B cell (primary cell): ENCODE measurements around the gene IQGAP1. TPM values are rescaled to one million over a fixed set of nuclear protein-coding genes. Genes with fewer than 3 reads are reported as not detected.

Source experiments
- ATAC-seq: fragments of 200-7000 bp; cut with Tn5 transposase; one replicate; pipeline ENCODE4 v1.10.0; 2021; ENCODE audit warnings: low read depth, mild to moderate bottlenecking, moderate number of reproducible peaks, moderate library complexity
- CTCF ChIA-PET: fragments of 350-600 bp; sonication (Branson Sonifier 250); formaldehyde crosslinking; loops from one replicate; lab custom pipeline; 2021; ENCODE audit warnings: antibody characterized with exemption, inconsistent platforms; lab: Charles Lee
- POLR2A ChIA-PET: fragments of 350-600 bp; sonication (Branson Sonifier 250); formaldehyde crosslinking; loops from one replicate; lab custom pipeline; 2021; ENCODE audit warnings: antibody characterized with exemption; lab: Charles Lee
- DNase-seq: peaks from one replicate; pipeline ENCODE4 v3.0.0; 2013
- H2AFZ ChIP-seq: 2 replicates; pipeline ENCODE4 v1.6.1; 2012; ENCODE audit warnings: mild to moderate bottlenecking, low read depth, low read length; ENCODE audit not compliant: insufficient read depth, poor library complexity, severe bottlenecking
- H3K27ac ChIP-seq, 2 donors: 1 replicate in 1 of 2; 2 replicates in 1 of 2; pipeline ENCODE4 v1.5.1; 2012 to 2013; ENCODE audit warnings: low read length in 2 of 2, mild to moderate bottlenecking in 2 of 2, moderate library complexity in 1 of 2
- H3K27me3 ChIP-seq, 4 experiments: fragments of 200-600 bp in 1 of 4; sonication (generic) in 1 of 4; replicated peaks in 1 of 4; 1 replicate in 2 of 4; 2 replicates in 2 of 4; pipeline versions ENCODE4 v1.6.1 to v1.7.0; 2013 to 2016; ENCODE audit warnings: low read length in 3 of 4, mild to moderate bottlenecking in 2 of 4, mixed read lengths in 1 of 4, moderate library complexity in 1 of 4; ENCODE audit not compliant: insufficient read depth in 4 of 4, control insufficient read depth in 3 of 4; ENCODE audit errors: control extremely low read depth in 1 of 4
- H3K36me3 ChIP-seq, 2 experiments: replicated peaks in 1 of 2; 1 replicate in 1 of 2; 2 replicates in 1 of 2; pipeline versions ENCODE4 v1.6.1 to v1.7.1; 2013; ENCODE audit warnings: low read length in 1 of 2; ENCODE audit not compliant: insufficient read depth in 2 of 2, control insufficient read depth in 1 of 2; ENCODE audit errors: control extremely low read depth in 1 of 2, extremely low read depth in 1 of 2
- H3K4me1 ChIP-seq, 2 donors: fragments of 200-600 bp in 1 of 2; sonication (generic) in 1 of 2; 1 replicate in 1 of 2; 2 replicates in 1 of 2; pipeline versions ENCODE4 v1.5.1 to v1.6.1; 2013 to 2017; ENCODE audit warnings: low read length in 2 of 2; ENCODE audit not compliant: control insufficient read depth in 2 of 2, insufficient read depth in 2 of 2
- H3K4me2 ChIP-seq: replicated peaks from 2 replicates; pipeline ENCODE3; 2012; ENCODE audit warnings: mild to moderate bottlenecking, low read depth, low read length; ENCODE audit not compliant: poor library complexity, severe bottlenecking
- H3K4me3 ChIP-seq, 5 experiments: fragments of 200-600 bp in 1 of 5; sonication (generic) in 1 of 5; 1 replicate in 3 of 5; 2 replicates in 2 of 5; pipeline versions ENCODE4 v1.5.1 to v1.7.0; 2011 to 2016; ENCODE audit warnings: low read length in 4 of 5, mild to moderate bottlenecking in 4 of 5, low read depth in 2 of 5, control low read depth in 1 of 5, moderate library complexity in 1 of 5; ENCODE audit not compliant: insufficient read depth in 1 of 5; ENCODE audit errors: control extremely low read depth in 1 of 5, extremely low read depth in 1 of 5
- H3K79me2 ChIP-seq: fragments of 200-600 bp; sonication (generic); one replicate; pipeline ENCODE4 v1.6.0; 2016; ENCODE audit warnings: low read length; ENCODE audit not compliant: control insufficient read depth, insufficient read depth
- H3K9ac ChIP-seq: fragments of 200-600 bp; sonication (generic); 2 replicates; pipeline ENCODE4 v1.6.1; 2017; ENCODE audit warnings: mild to moderate bottlenecking, low read length, moderate library complexity
- H3K9me3 ChIP-seq, 3 donors: one replicate each; pipeline versions ENCODE4 v1.6.1 to v1.7.1; 2013; ENCODE audit warnings: low read length in 2 of 3; ENCODE audit not compliant: control insufficient read depth in 2 of 3, insufficient read depth in 1 of 3; ENCODE audit errors: control extremely low read depth in 1 of 3
- H4K20me1 ChIP-seq: 2 replicates; pipeline ENCODE4 v1.6.0; 2012; ENCODE audit warnings: mild to moderate bottlenecking, low read length; ENCODE audit not compliant: insufficient read depth, control insufficient read depth, poor library complexity, severe bottlenecking
- H3K27ac Mint-ChIP-seq: one replicate; pipeline ENCODE4 v1.8.0; 2021; ENCODE audit warnings: mixed read lengths
- H3K27me3 Mint-ChIP-seq: one replicate; pipeline ENCODE4 v1.8.0; 2021; ENCODE audit warnings: mixed read lengths
- H3K4me1 Mint-ChIP-seq: one replicate; pipeline ENCODE4 v1.8.0; 2021; ENCODE audit warnings: mixed read lengths
- H3K4me3 Mint-ChIP-seq: one replicate; pipeline ENCODE4 v1.8.0; 2021; ENCODE audit warnings: mixed read lengths
- H3K9me3 Mint-ChIP-seq: one replicate; pipeline ENCODE4 v1.8.0; 2022; ENCODE audit warnings: mixed read lengths; ENCODE audit not compliant: insufficient read depth
- EZH2 ChIP-seq: IDR thresholded peaks from 2 replicates; pipeline ENCODE4 v1.6.1; 2012; ENCODE audit warnings: borderline replicate concordance, low read depth, mild to moderate bottlenecking, moderate library complexity, low read length; ENCODE audit not compliant: insufficient read depth, poor library complexity, severe bottlenecking
- WGBS: methylation state at CpG from one replicate; pipeline ENCODE4 v1.1.5; 2013; ENCODE audit warnings: missing lambda C conversion rate; ENCODE audit not compliant: insufficient coverage; 5-methylcytosine and 5-hydroxymethylcytosine counted together
- intact Hi-C: fragments of 100-400 bp; cut with micrococcal nuclease; formaldehyde crosslinking; loops from one replicate; pipeline ENCODE4 v1.10.0; 2022
- polyA plus RNA-seq: library from polyadenylated mRNA; depleted of rRNA; stranded (reverse); fragments of >200 nt; gene quantifications from 2 replicates; pipeline ENCODE4 v1.2.3, GENCODE V29; 2012
- total RNA-seq, 2 donors: library from RNA; stranded (reverse); fragments of 120-200 nt in 1 of 2; gene quantifications; 1 replicate in 1 of 2; 2 replicates in 1 of 2; pipeline versions ENCODE4 v1.2.3 to v1.2.4, GENCODE V29; 2013 to 2022
- TF ChIP-seq, protein P1 (sequence below): fragments of 200-600 bp; IDR thresholded peaks from one replicate; pipeline ENCODE4 v1.8.0; 2022; ENCODE audit warnings: antibody characterized with exemption, mild to moderate bottlenecking

IQGAP1 gene
- total and polyA plus RNA-seq, 2 donors (not counting 1 experiment from before 2014, with no cell fraction given): 49.7 to 216 TPM

DNA sequence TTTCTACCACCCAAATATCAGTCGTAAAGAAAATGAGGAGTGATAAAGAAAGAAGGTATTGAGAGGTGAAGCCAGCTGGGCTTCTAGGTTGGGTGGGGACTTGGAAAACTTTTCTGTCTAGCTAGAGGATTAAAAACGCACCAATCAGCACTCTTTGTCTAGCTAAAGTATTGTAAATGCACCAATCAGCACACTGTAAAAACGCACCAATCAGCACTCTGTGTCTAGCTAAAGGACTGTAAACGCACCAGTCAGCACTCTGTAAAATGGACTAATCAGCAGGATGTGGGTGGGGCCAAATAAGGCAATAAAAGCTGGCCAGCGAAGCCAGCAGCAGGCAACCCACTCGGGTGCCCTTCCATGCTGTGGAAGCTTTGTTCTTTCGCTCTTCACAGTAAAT lies 13.0 kb upstream of the IQGAP1 start:
- 98% methylated on average over 5 of the region's 7 CpGs for WGBS

DNA sequence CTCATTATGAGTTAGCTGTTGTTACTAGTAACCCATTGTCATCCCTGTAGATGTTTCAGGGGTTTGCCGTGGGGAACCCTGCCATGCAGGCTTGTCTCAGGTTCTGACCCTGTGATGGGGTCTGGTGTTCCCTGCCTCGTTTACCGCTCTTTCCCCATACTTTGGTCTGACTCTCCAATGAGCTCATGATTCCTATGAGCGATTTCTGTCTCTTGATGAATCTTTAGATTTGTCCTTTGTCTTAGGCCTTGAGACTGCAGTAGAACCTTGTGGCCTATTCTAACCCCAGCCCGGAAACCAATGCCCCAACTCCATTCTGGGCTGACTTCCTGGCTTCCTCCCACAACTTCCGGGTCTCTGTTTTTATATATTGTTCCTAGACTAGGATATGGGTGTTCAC lies 11.3 kb upstream of the IQGAP1 start:
- Histone ChIP-seq H3K27ac (peak overlapping the region; percentile 3 to 50), H3K27me3 (no peaks in the 10 kb centered on the region), H3K4me1 (peaks cover 13 to 16% of the 10 kb centered on the region in 2 donors), H2AFZ (peak overlapping the region; percentile 78), H3K4me3 (peak overlapping the region in 1 of 5 experiments; percentile 47), H4K20me1 (no peaks in the 10 kb centered on the region), H3K4me2 (peak overlapping the region; percentile 53), H3K9ac (peak overlapping the region; percentile 12), H3K79me2 (no peaks in the 10 kb centered on the region), H3K36me3 (no peaks in the 10 kb centered on the region), H3K9me3 (peaks cover 0 to 28% (median 17%) of the 10 kb centered on the region in 3 donors)
- Mint-ChIP-seq H3K27ac (peak overlapping the region; percentile 72), H3K27me3 (no peaks in the 10 kb centered on the region), H3K9me3 (peaks cover 7% of the 10 kb centered on the region), H3K4me1 (peaks cover 17% of the 10 kb centered on the region), H3K4me3 (peak overlapping the region; percentile 44)
- CTCF ChIA-PET: interaction anchor here (1.0 to 1.2 kb wide), 4 partner anchors 8 to 580 kb away, joined by 3 to 4 read pairs (median 4); no protein-coding TSS in a partner anchor
- intact Hi-C loops: loop anchor here (5.0 kb wide), 1 partner anchor 36 kb away; no protein-coding TSS in a partner anchor
- TF ChIP-seq, protein P1, sequence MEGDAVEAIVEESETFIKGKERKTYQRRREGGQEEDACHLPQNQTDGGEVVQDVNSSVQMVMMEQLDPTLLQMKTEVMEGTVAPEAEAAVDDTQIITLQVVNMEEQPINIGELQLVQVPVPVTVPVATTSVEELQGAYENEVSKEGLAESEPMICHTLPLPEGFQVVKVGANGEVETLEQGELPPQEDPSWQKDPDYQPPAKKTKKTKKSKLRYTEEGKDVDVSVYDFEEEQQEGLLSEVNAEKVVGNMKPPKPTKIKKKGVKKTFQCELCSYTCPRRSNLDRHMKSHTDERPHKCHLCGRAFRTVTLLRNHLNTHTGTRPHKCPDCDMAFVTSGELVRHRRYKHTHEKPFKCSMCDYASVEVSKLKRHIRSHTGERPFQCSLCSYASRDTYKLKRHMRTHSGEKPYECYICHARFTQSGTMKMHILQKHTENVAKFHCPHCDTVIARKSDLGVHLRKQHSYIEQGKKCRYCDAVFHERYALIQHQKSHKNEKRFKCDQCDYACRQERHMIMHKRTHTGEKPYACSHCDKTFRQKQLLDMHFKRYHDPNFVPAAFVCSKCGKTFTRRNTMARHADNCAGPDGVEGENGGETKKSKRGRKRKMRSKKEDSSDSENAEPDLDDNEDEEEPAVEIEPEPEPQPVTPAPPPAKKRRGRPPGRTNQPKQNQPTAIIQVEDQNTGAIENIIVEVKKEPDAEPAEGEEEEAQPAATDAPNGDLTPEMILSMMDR: no peak
- no peak for TF ChIP-seq EZH2
- POLR2A ChIA-PET: interaction anchor here (0.6 kb wide), 1 partner anchor 333 kb away, joined by 3 read pairs; no protein-coding TSS in a partner anchor
- WGBS: 6% methylated on average over 3 of the region's 6 CpGs
- ATAC-seq (no peak), DNase-seq (no peak)

More for the DNA sequence above, 13.0 kb upstream of the IQGAP1 start:
- Histone ChIP-seq H3K79me2 (no peaks in the 10 kb centered on the region), H3K36me3 (no peaks in the 10 kb centered on the region), H3K27ac (no peak overlapping the region), H4K20me1 (no peaks in the 10 kb centered on the region), H3K9ac (no peak overlapping the region), H3K4me2 (no peak overlapping the region), H3K27me3 (no peaks in the 10 kb centered on the region), H3K4me3 (no peak overlapping the region), H2AFZ (no peak overlapping the region), H3K9me3 (peaks cover 0 to 28% (median 17%) of the 10 kb centered on the region in 3 donors), H3K4me1 (peaks cover 16 to 23% of the 10 kb centered on the region in 2 donors)
- H3K9me3 Mint-ChIP-seq: peaks cover 4% of the 10 kb centered on the region
- ATAC-seq: no peak
- intact Hi-C loops: loop anchor here (5.0 kb wide), 1 partner anchor 37 kb away; no protein-coding TSS in a partner anchor
- POLR2A ChIA-PET: no interaction called here
- DNase-seq: no peak
- TF ChIP-seq, protein P1: no peak
- TF ChIP-seq EZH2: no peak
- peaks cover 22% of the 10 kb centered on the region for H3K4me1 Mint-ChIP-seq
- no peak overlapping the region for H3K4me3 Mint-ChIP-seq
- no peak overlapping the region for H3K27ac Mint-ChIP-seq
- CTCF ChIA-PET: interaction anchor here (0.6 to 1.1 kb wide), 2 partner anchors 107 to 108 kb away, joined by 3 to 4 read pairs; no protein-coding TSS in a partner anchor
- H3K27me3 Mint-ChIP-seq: no peaks in the 10 kb centered on the region
